KG1 (cell line): ENCODE results near the gene ZNF518A.

Source experiments
- DNase-seq: peaks from one replicate; lab custom pipeline; 2025; lab: John Stamatoyannopoulos, UW

Gene ZNF518A, protein sequence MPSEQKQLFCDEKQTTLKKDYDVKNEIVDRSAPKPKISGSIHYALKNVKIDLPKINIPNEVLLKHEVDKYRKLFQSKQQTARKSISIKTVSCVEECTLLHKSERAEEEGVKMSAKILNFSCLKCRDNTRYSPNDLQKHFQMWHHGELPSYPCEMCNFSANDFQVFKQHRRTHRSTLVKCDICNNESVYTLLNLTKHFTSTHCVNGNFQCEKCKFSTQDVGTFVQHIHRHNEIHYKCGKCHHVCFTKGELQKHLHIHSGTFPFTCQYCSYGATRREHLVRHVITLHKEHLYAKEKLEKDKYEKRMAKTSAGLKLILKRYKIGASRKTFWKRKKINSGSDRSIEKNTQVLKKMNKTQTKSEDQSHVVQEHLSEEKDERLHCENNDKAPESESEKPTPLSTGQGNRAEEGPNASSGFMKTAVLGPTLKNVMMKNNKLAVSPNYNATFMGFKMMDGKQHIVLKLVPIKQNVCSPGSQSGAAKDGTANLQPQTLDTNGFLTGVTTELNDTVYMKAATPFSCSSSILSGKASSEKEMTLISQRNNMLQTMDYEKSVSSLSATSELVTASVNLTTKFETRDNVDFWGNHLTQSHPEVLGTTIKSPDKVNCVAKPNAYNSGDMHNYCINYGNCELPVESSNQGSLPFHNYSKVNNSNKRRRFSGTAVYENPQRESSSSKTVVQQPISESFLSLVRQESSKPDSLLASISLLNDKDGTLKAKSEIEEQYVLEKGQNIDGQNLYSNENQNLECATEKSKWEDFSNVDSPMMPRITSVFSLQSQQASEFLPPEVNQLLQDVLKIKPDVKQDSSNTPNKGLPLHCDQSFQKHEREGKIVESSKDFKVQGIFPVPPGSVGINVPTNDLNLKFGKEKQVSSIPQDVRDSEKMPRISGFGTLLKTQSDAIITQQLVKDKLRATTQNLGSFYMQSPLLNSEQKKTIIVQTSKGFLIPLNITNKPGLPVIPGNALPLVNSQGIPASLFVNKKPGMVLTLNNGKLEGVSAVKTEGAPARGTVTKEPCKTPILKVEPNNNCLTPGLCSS (N-terminal part only)

DNA sequence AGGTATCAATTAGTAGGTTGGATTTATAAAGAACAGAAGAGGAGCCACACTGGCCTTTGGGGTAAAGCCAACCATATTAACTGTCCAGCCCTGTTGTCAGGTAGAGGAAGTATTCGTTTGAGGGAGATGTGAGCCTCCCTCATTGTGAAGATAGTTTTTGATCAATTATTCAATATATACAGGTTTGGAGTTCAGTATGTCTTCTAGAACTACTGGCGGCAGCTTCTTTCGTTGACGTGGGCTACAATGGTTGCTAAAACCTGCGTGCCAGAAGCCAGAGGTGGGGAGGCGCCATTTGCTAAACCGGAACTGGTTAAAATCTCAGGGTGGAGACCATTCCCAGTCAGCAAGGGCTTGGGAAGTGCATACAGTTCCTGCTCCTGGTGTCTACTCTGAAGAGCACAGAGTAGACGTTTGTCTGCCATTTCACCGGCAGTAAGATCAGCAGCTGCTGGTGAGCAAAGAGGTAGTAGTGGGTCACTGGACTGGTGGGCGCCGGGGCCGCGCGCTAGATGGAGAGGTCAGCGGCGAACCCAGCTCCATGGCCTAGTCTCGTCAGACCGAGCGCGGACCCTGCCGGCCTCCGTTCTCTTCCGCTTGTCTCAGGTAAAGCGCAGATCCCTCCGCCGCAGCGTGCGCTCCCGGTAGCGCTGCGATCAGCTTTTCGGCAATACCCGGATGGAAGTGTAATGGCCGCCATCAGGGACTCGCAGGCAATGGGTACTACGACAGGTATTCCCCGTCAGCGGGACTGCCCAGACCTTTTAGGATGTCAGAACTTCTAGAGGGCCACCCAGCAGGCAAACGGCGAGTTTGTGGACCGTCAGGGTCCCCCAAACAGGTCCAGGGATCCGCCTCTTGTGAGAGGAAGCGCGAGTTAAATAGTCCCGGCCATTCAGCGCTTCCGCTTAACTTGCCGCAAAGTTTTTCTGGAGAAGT, at the start of gene ZNF518A:
Gene ZNF518A (plus strand): TSS at position 911 of the 939 bp plus-strand sequence. CDS start 26,026 bp downstream, outside the sequence.
- peak; percentile 97 for DNase-seq

DNA sequence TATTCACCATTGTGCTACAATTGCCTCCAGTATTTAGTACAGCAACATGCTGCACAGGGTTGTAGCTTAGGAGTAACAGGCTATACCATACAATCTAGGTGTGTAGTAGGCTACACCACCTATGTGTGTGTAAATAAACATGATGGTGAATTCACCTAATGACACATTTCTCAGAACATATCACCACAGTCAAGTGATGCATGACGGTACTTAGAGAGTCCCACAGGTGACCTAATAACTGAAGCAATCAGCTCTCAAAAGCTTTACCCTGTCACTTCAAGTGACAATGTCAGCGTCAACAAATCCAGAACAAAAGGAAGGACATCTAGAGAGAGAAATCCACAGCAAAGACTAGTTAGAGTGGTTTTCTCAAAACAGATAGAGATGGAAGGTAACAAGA, 47.9 kb upstream of the ZNF518A start:
- no peak for DNase-seq

DNA sequence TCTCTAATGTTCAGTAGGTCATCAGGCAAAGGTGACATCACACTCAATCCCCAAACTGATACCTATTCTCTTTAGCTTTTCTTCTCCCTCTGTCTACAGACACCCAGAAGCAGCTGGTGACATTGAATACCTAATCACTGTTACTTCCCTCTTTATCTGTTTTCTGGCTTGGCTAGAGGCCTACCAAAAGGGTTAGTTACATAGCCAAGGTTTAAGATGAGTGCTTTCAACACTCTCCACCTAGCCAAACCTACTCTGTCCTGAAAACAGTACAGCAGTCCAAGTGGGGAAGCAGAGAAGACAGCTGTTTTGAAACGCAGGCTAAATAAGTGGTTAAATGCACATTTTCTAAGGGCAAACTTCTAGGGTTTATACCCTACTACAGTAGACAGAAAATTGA, 47.3 kb upstream of the ZNF518A start:
- DNase-seq, result no peak

DNA sequence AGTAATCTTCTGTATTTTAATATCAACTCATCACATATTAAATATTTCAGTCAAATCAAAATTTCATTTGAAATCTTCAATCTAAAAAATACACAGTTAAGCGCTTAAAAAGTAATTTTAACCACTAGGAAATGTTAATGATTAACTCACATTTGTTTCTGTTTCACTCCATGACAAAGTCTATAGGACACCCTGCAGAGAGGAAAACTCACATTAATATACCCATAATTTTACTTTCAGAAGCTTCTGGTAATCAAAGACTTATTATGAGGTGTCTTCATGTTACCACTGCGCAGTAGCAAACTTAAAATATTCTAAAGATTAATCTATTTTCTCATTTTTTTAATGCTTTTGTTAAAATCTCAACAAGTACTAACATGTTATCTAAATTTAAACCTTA, 41.0 kb upstream of the ZNF518A start:
- no peak for DNase-seq

DNA sequence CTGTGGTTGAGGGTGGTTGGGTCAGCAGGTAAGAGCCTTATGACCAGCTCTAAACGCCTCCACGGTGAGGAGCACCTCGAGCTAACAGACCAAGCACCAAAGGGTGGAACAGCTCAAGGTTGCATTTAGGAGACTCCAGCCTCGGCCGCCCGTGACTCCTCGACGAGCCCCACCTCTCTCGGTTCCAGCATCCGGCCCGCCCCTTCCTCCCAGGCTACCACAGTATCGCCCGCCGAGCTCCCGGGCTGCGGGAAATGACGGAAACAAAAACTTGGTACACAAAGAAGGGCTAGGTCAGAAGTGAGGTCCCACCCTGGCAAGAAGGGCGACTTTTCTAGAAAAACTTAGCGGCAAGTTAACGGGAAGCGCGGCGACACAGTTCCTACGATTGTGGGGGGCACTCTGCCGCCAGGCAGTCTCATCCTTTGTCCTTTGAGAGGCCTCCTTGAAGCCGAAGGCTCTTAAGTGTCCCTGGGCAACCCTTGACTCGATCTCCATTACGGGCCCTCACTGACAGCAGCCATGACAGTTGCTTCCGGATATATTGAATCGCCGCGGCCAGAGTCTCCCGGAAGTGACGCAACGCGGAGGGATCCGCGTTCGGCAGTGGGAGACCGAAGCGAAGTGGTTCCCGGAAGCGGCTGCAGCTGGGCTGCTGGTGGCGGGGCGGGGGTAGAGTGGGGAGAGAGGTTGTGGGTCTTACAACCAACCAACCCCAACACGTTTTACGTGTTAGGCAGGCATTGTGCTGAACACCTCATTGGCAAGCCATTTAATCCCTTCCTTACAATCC, 40.2 kb upstream of the ZNF518A start:
- peak; percentile 84 for DNase-seq

DNA sequence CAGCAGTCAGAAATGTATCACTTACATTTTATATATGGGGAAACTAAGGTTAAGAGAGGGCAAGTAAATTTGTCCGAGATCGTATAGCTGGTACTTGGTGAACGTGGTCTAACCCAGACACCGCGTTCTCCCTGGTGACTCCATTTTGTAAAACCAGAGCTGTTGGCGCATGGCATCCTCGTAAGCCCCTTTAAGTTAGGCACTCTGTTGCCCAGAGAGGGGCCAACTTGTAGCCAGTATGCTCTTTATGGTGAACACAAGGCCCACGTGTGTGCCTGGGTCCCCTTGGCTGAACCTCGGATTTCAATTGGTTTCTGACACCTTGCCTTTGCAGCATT, 39.7 kb upstream of the ZNF518A start:
- no peak for DNase-seq

DNA sequence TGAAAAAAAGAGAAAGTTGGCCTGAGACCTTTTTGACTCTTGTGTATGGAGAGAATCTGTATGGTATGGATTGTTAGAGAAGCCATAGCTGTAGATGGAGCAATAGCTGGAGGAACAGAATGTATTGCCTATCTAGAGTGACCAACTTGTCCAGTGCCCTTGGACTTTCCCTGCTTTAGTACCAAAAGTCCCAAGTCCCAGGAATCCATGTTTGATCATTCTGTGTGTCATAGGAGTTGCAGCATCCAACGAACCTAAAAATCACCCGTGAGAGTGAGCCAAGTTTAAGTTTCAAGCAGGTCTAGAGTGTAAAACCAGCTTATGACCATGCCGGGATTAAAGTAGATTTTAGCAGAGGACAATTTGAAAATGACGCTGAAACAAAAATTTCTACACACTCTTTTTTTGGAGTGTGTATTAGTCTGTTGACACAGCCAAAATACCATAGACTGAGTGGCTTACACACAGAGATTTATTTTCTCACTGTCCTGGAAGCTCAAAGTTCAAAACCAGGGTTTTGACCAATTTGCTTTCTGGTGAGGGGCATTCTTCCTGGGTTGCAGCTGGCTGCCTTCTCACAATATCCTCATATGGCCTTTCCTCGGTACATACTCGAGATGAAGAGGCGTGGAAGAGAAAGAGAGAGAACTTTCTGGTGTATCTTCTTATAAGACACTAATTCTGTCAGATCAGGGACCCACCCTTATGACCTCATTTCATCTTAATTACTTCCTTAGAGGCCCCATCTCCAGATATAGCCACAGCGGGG, 36.9 kb upstream of the ZNF518A start:
- DNase-seq, result no peak

DNA sequence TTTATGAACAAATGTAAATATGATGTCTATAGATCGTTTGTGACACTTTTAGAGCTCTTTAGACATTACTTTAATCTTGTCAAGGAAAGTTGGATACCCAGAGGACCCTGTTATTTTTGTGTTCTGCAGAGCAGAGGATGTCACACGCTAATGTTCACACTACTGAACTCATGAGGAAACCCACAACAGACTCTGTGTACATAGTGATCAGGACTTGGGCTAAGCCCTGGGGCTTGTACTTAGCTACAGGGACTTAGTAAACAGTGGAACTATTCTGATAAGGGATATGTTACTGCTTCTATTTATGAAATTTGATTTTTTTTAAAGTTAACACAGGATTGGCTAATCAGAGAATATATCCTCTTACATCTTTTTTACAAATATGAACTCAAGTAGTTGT, 36.1 kb upstream of the ZNF518A start:
- DNase-seq, result no peak

DNA sequence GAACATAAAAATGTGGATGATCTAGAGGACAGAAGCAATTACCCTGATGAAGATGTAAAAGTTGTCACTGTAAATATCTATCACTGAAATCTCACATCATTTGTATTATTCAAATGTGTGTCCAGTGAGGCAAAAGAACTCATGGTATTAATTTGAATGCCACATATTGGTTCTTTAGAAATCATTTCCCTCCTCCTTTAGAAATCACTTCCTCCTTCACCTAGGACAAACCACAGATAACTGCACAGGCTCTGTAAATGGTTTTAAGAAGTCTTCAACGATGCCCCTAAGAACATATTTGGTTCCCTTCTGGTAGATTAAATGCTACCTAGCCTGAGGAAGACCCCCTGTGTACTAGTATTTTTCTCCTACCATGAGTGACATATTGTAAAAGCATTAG, 33.1 kb upstream of the ZNF518A start:
- no peak for DNase-seq

DNA sequence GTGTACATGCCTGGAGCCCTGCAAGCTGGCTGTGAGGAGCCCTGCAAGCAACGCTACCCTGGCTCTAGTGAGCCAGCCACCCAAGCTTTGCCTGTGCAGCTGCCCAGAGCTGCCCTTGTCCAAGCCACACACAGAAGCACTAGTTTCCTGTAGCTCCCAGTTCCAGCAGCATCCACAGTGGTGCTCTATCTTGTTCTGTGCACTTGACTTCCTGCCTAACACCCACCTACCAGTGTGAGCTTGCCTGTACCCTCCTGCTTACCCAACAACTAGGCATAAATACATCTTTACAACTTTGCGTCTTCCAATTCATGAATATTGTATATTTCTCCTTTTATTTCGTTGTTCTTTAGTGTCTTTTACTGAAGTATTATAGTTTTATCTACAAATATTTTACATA, 32.2 kb upstream of the ZNF518A start:
- no peak for DNase-seq

DNA sequence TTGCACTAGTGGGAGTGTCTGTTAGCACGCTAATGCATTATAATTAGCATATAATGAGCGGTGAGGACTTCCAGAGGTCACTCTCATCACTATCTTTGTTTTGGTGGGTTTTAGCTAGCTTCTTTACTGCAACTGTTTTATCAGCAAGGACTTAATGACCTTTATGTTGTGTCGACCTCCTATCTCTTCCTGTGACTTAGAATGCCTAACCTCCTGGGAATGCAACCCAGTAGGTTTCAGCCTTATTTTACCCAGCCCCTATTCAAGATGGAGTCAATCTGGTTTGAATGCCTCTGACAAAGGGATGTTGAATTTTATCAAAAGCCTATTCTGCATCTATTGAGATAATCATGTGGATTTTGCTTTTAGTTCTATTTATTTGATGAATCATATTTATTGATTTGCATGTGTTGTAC, 22.5 kb upstream of the ZNF518A start:
- DNase-seq, result no peak

DNA sequence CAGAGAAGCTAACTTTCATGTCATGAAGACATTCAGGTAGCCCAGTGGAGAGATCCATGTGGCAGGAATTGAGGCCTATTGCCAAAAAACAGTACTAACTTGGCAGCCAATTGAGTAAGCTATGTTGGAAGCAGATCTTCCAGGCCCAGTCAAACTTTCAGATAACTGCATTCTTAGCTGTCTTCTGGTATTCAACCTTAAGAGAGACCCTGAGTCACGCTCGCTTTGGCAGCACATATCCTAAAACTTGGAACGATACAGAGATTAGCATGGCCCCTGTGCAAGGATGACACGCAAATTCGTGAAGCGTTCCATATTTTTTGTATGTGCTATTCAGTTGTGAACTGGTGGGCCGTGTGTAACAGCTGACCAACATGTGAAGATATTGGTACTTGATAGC, 17.6 kb upstream of the ZNF518A start:
- DNase-seq, result no peak

DNA sequence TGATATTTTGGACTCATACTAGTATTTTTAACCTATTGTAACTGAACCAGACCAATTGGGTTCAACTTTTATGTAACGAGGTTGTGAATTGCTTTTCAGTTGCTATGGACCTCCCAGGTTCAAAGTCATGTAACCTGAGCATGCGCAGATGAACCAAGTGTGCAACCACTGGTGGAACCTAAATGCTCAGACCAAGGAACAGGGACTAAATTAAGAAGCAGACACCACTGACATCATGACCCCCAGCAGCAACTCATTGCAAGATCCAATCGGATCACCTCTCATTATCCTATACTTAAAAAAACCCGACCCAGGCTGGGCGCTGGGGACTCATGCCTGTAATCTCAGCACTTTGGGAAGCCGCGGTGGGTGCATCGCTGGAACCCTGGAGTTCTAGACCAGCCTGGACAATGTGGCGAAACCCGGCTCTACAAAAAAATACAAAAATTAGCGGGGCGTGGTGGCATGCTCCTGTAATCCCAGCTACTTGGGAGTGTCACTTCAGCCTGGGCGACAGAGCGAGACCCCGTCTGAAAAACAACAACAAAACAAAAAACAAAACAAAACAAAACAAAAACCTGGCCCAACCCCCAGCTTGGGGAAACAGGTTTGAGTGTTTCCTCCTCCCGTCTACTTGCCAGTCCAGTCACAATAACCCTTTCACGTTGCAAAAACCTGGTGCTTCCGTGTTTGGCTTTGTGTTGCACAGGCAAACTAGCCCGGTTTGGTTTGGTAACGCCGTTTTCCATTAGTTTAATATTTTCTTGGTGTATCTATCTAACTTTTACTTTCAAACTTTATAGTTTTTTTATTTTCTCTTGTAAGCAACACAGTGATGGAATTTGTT, 11.3 kb upstream of the ZNF518A start:
- DNase-seq, result no peak

DNA sequence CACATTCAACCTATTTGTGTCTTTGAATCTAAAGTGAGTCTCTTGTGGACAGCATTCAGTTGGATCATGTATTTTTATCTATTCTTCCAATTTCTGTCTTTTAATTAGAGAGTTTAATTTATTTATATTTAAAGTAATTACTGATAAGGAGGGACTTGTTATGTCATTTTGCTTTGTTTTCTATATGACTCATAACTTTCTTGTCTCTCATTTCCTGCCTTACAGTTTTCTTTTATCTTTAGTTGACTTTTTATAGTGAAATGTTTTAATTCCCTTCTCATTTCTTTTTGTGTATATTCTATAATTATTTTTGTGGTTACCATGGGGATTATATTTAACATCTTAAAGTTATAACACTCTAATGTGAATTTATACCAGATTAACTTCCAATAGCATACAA, 7.3 kb upstream of the ZNF518A start:
- no peak for DNase-seq

DNA sequence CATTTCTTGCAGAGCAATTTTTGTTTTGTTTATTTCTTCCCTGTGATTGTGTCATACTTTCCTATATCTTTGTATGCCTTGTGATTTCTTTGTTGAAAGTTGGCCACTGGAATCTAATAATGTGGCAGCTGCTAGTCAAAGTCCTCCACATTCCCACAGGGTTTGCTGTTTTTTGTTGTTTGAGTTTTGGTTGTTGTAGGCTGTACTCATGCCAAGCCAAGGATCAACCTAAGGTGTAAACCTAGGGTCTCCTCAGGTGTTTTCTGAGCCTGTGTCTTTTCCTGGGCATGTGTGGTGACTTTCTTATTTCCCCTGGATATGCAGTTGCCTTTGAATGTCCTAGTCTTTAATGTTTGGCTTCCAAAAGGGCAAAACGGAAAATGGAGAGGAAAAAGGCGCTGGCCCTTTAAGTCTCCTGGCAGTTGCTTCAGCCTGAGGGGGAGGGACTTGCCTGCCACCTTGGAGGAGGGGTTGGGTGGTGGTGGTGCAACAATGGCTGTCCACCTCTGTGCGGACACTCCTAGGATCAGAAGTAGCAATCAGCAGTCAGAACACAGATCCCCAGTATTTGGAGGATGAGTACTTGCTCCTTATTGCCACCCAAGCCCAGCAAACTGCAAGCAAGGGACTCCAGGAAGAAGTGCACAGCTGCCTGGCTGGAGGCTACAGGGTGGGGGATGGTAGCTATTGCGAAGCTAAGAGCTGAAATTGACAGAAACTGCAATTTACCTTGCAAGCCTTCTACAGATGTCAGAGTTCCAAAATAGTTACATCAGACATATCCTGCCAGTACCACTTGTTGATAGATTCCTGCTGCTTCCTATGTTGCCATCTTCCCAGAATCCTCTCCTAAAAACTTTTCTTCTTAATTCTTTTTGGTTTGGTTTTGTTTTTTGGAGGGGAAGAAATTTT, 5.6 kb upstream of the ZNF518A start:
- no peak for DNase-seq

DNA sequence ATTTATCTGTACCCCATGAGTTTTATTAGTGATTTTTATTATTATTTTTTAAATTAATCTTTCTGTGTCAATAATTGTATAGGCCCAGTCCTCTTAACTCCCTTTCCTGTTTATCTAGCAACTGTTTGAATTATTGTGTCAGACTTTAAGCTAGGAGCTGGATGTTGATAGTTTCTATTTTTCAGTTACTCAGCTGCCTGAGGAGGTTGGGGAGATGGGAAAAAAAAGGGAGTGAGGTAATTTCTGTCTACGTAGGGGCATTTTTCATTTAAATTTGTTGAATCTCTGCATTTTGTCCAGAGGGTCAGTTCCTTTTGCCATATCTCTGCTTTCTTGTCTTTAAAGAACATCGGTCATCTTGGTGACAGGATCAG, 5.0 kb upstream of the ZNF518A start:
- DNase-seq, result no peak

DNA sequence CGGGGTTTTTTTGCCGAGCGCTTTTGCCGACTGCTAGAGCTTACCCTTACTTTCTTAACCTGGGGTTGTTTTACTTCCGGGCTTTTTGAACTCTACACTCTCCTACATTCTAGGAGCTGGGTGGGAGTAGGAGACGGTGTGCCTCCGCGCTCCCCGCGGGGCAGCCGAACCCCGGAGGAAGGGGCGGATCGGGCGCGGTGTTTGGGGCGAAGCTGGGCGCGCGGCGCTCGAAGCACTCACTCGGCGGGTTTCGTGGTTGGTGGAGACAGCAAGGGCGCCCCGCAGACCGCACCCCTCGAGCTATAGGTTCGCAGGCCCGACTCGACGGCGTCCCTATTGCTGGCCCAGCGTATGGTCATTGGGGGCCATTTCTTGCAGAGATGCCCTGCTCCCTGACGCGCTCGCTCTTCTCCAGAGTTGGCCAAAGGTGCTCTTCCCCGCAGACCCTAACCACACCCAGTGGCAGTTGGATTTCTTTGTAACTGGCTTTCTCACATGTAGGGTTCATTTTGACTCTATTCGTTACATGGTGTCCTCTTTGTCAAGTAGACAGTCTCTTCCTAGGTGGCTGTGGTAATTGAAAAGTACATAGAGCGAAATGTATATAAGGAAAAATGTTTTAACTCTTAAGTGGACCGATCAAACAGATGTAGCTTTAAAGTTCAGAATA, 364 bp downstream of the ZNF518A start:
- DNase-seq, result peak; percentile 95

DNA sequence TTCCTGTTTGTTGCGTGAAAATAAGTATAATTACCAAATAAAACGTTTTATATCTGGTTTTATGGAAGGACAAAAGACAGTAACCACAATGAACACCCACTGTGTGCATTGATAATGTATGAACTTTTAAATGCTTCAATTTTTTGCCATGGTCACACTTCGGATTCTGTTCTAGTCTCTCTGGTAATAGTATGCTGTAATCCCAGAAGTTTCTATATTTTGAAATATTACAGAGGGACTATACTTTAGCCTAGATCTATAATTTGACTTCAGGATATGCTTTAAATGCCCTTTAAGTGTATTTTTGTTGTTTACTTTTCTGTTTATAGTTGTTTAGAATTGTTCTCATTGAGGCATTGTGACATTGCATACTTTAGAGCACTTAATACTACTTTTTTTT, 1.5 kb downstream of the ZNF518A start:
- no peak for DNase-seq
